ENCODE results near the gene SHMT2.
"Not testable (repeated sequence)": the region's sequence is repeated elsewhere in the genome, so short reads cannot be mapped to it uniquely, and the experiment has no call there.

DNA sequence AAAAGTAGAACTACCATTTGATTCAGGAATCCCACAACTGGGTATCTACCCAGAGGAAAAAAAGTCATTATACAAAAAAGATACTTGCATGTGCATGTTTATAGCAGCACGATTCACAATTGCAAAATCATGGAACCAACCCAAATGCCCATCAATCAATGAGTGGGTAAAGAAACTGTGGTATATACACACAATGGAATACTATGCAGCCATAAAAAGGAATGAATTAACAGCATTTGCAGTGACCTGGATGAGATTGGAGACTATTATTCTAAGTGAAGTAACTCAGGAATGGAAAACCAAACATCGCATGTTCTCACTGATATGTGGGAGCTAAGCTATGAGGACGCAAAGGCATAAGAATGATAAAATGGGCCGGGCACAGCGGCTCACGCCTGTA, 46.7 kb downstream of the SHMT2 start:
- TF ChIP-seq, protein P1, sequence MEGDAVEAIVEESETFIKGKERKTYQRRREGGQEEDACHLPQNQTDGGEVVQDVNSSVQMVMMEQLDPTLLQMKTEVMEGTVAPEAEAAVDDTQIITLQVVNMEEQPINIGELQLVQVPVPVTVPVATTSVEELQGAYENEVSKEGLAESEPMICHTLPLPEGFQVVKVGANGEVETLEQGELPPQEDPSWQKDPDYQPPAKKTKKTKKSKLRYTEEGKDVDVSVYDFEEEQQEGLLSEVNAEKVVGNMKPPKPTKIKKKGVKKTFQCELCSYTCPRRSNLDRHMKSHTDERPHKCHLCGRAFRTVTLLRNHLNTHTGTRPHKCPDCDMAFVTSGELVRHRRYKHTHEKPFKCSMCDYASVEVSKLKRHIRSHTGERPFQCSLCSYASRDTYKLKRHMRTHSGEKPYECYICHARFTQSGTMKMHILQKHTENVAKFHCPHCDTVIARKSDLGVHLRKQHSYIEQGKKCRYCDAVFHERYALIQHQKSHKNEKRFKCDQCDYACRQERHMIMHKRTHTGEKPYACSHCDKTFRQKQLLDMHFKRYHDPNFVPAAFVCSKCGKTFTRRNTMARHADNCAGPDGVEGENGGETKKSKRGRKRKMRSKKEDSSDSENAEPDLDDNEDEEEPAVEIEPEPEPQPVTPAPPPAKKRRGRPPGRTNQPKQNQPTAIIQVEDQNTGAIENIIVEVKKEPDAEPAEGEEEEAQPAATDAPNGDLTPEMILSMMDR (conservative IDR thresholded peaks at IDR 0.05; ENCODE audit: low read depth, low read length) = not testable (repeated sequence)
- not testable (repeated sequence) for TF ChIP-seq MAZ (IDR thresholded peaks at IDR 0.05; ENCODE audit: borderline replicate concordance, low read depth, low read length); CHD1 (IDR thresholded peaks at IDR 0.05; ENCODE audit: low read depth, low read length); POLR2A (IDR thresholded peaks at IDR 0.05; ENCODE audit: low read depth, low read length); RAD21 (IDR thresholded peaks at IDR 0.05; ENCODE audit: low read length); CEBPB (IDR thresholded peaks at IDR 0.05; ENCODE audit: low read depth, low read length); MXI1 (IDR thresholded peaks at IDR 0.05; ENCODE audit: borderline replicate concordance, low read depth, low read length); BHLHE40 (IDR thresholded peaks at IDR 0.05; ENCODE audit: low read depth, low read length); NFE2L2 (IDR thresholded peaks at IDR 0.05; ENCODE audit: low read depth, low read length)
- TF ChIP-seq, protein P2, sequence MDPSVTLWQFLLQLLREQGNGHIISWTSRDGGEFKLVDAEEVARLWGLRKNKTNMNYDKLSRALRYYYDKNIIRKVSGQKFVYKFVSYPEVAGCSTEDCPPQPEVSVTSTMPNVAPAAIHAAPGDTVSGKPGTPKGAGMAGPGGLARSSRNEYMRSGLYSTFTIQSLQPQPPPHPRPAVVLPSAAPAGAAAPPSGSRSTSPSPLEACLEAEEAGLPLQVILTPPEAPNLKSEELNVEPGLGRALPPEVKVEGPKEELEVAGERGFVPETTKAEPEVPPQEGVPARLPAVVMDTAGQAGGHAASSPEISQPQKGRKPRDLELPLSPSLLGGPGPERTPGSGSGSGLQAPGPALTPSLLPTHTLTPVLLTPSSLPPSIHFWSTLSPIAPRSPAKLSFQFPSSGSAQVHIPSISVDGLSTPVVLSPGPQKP (IDR thresholded peaks at IDR 0.05; ENCODE audit: borderline replicate concordance, low read depth, low read length) = not testable (repeated sequence)
- TF ChIP-seq, protein P3, sequence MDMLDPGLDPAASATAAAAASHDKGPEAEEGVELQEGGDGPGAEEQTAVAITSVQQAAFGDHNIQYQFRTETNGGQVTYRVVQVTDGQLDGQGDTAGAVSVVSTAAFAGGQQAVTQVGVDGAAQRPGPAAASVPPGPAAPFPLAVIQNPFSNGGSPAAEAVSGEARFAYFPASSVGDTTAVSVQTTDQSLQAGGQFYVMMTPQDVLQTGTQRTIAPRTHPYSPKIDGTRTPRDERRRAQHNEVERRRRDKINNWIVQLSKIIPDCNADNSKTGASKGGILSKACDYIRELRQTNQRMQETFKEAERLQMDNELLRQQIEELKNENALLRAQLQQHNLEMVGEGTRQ (IDR thresholded peaks at IDR 0.05; ENCODE audit: low read depth, low read length) = not testable (repeated sequence)

All from IMR-90 (cell line).